ENCODE results near the gene NEK10. TPM values are rescaled to one million over a fixed set of nuclear protein-coding genes. Genes with fewer than 3 reads are reported as not detected.

NEK10 gene
- total RNA-seq, 1 donor from 2014 or later: 0.67 TPM

DNA sequence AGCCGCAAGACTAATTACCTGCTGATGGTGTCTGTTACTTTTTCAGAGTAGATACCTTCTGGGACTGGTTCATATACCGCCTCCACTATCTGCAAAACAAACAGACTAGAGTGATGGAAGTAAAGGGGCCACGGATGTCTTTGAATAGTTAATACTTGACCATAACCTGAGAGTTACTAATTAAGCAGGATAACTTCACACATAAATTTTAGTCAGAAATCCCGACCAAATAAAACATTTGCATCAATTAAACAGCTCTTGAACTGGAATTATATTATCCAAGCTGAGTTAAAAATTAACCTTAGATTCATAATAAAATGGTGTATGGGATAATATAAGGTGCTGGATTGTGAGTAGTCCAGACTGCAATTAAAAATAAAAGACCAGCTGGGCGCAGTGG, 167.7 kb downstream of the NEK10 start:
- Histone ChIP-seq H3K27me3 (ENCODE audit: control insufficient read depth, insufficient read depth, low read length) (no peaks in the 10 kb centered on the region), H3K4me3 (ENCODE audit: low read depth, low read length) (no peak overlapping the region), H3K36me3 (ENCODE audit: control insufficient read depth, insufficient read depth, low read length) (no peaks in the 10 kb centered on the region)
- TF ChIP-seq CTCF (IDR thresholded peaks at IDR 0.05; ENCODE audit: insufficient read depth, low read length, poor library complexity, severe bottlenecking): no peak
- no peak for DNase-seq (ENCODE audit: low read depth)

GRCh38 chr3:27200721-27201489, 168.3 kb downstream of the NEK10 start:
- no peaks in the 10 kb centered on the region for H3K27me3 ChIP-seq (ENCODE audit: control insufficient read depth, insufficient read depth, low read length)
- no peak for TF ChIP-seq CTCF (IDR thresholded peaks at IDR 0.05; ENCODE audit: insufficient read depth, low read length, poor library complexity, severe bottlenecking)
- DNase-seq (ENCODE audit: low read depth): no peak
- no peaks in the 10 kb centered on the region for H3K36me3 ChIP-seq (ENCODE audit: control insufficient read depth, insufficient read depth, low read length)
- H3K4me3 ChIP-seq (ENCODE audit: low read depth, low read length): no peak overlapping the region

DNA sequence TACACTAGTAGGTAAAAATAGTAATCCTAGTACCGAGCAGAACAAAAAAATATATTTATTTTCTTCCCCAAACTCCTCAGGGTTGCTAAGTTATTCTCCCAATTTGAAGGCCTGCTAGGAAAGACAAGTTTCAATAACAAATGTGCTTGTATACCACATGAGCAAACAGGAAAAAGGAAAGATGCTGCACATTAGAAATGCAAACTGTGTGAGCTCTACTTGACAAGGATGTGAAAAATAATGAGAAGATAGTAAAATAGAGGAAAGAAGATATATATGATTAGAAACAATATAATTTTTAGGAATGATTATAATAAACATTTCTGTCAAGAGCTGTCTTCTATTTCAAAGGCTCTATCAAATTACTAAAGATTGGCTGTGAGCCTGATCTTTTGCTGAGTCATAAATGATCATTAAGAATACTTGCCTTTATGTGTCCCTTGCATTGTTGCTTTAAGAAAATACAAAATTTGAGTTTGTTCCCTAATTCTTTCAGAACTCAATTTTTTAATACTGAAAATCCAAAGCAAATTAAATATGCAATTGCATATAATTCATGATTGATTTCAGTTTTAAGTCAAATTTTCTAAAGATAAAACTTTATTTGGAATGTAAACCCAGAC, 174.2 kb downstream of the NEK10 start:
- Histone ChIP-seq H3K27me3 (ENCODE audit: control insufficient read depth, insufficient read depth, low read length) (no peaks in the 10 kb centered on the region), H3K4me3 (ENCODE audit: low read depth, low read length) (no peak overlapping the region), H3K36me3 (ENCODE audit: control insufficient read depth, insufficient read depth, low read length) (no peaks in the 10 kb centered on the region)
- no peak for TF ChIP-seq CTCF (IDR thresholded peaks at IDR 0.05; ENCODE audit: insufficient read depth, low read length, poor library complexity, severe bottlenecking)
- no peak for DNase-seq (ENCODE audit: low read depth)

GRCh38 chr3:27193056-27193455, 176.1 kb downstream of the NEK10 start:
- Histone ChIP-seq H3K4me3 (ENCODE audit: low read depth, low read length) (no peak overlapping the region), H3K36me3 (ENCODE audit: control insufficient read depth, insufficient read depth, low read length) (no peaks in the 10 kb centered on the region), H3K27me3 (ENCODE audit: control insufficient read depth, insufficient read depth, low read length) (no peaks in the 10 kb centered on the region)
- no peak for TF ChIP-seq CTCF (IDR thresholded peaks at IDR 0.05; ENCODE audit: insufficient read depth, low read length, poor library complexity, severe bottlenecking)
- no peak for DNase-seq (ENCODE audit: low read depth)

DNA sequence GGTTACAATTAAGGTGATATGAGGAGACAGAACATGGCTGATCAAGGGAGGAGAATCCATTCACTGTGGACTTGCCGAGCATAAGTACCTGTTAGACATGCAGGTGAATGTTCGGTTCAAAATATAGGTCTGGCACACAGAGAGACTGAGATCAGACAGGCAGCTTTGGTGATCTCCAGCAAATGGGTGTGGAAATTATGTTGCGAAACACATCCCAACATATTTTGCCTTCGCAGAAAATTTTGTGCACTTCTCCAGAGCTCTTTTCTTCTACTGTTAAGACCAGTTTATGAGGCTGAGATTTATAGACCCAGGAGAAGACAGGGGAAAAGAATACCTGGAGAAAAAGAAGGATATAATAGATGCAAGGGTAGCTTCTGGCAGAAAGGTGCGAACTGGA, 183.2 kb downstream of the NEK10 start:
- Histone ChIP-seq H3K4me3 (ENCODE audit: low read depth, low read length) (no peak overlapping the region), H3K36me3 (ENCODE audit: control insufficient read depth, insufficient read depth, low read length) (no peaks in the 10 kb centered on the region), H3K27me3 (ENCODE audit: control insufficient read depth, insufficient read depth, low read length) (no peaks in the 10 kb centered on the region)
- DNase-seq (ENCODE audit: low read depth): no peak
- TF ChIP-seq CTCF (IDR thresholded peaks at IDR 0.05; ENCODE audit: insufficient read depth, low read length, poor library complexity, severe bottlenecking): no peak
